ENCODE measurements around the gene CCNQ. TPM values are rescaled to one million over a fixed set of nuclear protein-coding genes. Genes with fewer than 3 reads are reported as not detected.

Gene CCNQ
- polyA plus RNA-seq, 1 of the 3 experiments (the other 2 are of a cell fraction), result 45.3 TPM

DNA sequence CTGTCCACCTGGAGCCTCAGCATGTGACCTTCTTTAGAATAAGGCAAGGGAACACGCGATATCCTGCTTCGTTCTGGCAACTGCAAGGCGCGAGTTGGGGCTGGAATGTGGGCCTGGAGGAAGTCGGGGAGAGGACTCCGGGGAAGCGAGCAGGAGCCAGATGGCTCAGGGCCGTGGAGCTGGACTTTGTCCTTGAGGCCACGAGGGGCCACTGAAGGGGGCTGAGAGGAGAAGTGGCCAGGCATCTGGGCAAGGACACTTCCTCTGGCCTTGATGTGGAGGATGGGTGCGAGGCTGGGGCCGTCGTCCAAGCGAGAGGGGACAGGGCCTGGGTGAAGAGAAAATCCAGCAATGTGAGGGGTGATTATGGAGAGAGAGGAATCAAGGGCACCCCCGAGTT, 35.9 kb upstream of the CCNQ start:
- Histone ChIP-seq H3K9me3 (peaks cover 7% of the 10 kb centered on the region; the same call in 1 of the 2 replicates), H3K36me3 (replicated peaks in 1 of 2; ENCODE audit: control insufficient read depth in 1 of 2, insufficient read depth in 2 of 2, low read length in 1 of 2) (no peaks in the 10 kb centered on the region), H3K4me3 (ENCODE audit: low read depth in 2 of 2, low read length in 1 of 2) (no peak overlapping the region), H4K20me1 (ENCODE audit: insufficient read depth) (no peaks in the 10 kb centered on the region), H3K9me2 (no peaks in the 10 kb centered on the region), H3K27ac (ENCODE audit: low read depth in 2 of 2, low read length in 1 of 2) (no peak overlapping the region), H2AFZ (ENCODE audit: low read depth) (no peak overlapping the region), H3F3A (replicated peaks; ENCODE audit: insufficient read depth) (no peaks in the 10 kb centered on the region), H3K4me1 (ENCODE audit: control insufficient read depth in 1 of 2, insufficient read depth in 2 of 2, low read depth in 1 of 2, low read length in 1 of 2) (peaks cover 0 to 21% of the 10 kb centered on the region in 2 experiments; a peak in 1 of 4 replicates), H3K79me2 (ENCODE audit: insufficient read depth) (no peaks in the 10 kb centered on the region), H3K27me3 (ENCODE audit: insufficient read depth) (peaks cover 41% of the 10 kb centered on the region; the same call in 1 of the 2 replicates), H3K4me2 (no peak overlapping the region), H3K9ac (no peak overlapping the region)
- POLR2A ChIA-PET, result no interaction called here
- WGBS (ENCODE audit: low lambda C conversion rate), result 53% methylated on average over 15 of the region's 15 CpGs
- DNase-seq, result peak; percentile 12
- no peak for TF ChIP-seq TCF12 (IDR thresholded peaks at IDR 0.05)
- CTCF ChIA-PET, result interaction anchor here (0.9 to 1.8 kb wide), 2 partner anchors 24 to 30 kb away, joined by 3 to 5 read pairs; no protein-coding TSS in a partner anchor

DNA sequence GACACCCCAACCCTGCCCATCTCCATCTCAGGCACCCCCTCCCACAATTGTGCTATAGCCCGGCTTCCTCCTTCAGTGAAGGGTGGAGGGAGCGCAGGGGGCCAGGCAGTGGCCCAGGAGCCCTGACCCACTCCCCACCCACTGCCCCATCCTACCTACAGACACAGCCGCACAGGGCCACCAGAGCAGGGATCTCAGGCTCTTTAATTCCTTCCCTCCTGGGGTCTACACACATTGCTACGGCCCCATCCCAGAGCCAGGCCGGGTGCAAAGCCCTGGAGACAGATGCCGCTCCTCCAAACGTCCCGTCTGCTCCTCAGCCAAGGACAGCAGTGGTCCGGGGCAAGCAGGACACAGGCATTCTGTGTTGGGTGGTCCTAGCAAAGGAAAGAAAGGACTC, 35.3 kb upstream of the CCNQ start:
- H3K4me3 ChIP-seq (ENCODE audit: low read depth in 2 of 2, low read length in 1 of 2), result no peak overlapping the region
- ChIA-PET CTCF (interaction anchor here (0.9 kb wide), 1 partner anchor 24 kb away, joined by 3 read pairs; no protein-coding TSS in a partner anchor), POLR2A (no interaction called here)
- no peak overlapping the region for H3K9ac ChIP-seq
- H3K9me2 ChIP-seq, result no peaks in the 10 kb centered on the region
- H4K20me1 ChIP-seq (ENCODE audit: insufficient read depth), result no peaks in the 10 kb centered on the region
- H2AFZ ChIP-seq (ENCODE audit: low read depth), result no peak overlapping the region
- TF ChIP-seq CHD2 (IDR thresholded peaks at IDR 0.05; ENCODE audit: low read length, partially characterized antibody) (no peak), MEF2A (IDR thresholded peaks at IDR 0.05; ENCODE audit: borderline replicate concordance, low read depth) (no peak), POLR2AphosphoS5 (IDR thresholded peaks at IDR 0.05; ENCODE audit: low read depth, low read length) (no peak), GATA2 (CRISPR knock-in tag; IDR thresholded peaks at IDR 0.05) (no peak), RXRA (IDR thresholded peaks at IDR 0.05; ENCODE audit: borderline replicate concordance, low read depth) (no peak), RCOR1 (IDR thresholded peaks at IDR 0.05; ENCODE audit: low read length) (no peak), MXI1 (IDR thresholded peaks at IDR 0.05; ENCODE audit: low read depth, low read length) (no peak)
- TF ChIP-seq, protein P1, sequence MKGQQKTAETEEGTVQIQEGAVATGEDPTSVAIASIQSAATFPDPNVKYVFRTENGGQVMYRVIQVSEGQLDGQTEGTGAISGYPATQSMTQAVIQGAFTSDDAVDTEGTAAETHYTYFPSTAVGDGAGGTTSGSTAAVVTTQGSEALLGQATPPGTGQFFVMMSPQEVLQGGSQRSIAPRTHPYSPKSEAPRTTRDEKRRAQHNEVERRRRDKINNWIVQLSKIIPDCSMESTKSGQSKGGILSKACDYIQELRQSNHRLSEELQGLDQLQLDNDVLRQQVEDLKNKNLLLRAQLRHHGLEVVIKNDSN (IDR thresholded peaks at IDR 0.05; ENCODE audit: borderline replicate concordance, low read depth), result no peak
- TF ChIP-seq, protein P2, sequence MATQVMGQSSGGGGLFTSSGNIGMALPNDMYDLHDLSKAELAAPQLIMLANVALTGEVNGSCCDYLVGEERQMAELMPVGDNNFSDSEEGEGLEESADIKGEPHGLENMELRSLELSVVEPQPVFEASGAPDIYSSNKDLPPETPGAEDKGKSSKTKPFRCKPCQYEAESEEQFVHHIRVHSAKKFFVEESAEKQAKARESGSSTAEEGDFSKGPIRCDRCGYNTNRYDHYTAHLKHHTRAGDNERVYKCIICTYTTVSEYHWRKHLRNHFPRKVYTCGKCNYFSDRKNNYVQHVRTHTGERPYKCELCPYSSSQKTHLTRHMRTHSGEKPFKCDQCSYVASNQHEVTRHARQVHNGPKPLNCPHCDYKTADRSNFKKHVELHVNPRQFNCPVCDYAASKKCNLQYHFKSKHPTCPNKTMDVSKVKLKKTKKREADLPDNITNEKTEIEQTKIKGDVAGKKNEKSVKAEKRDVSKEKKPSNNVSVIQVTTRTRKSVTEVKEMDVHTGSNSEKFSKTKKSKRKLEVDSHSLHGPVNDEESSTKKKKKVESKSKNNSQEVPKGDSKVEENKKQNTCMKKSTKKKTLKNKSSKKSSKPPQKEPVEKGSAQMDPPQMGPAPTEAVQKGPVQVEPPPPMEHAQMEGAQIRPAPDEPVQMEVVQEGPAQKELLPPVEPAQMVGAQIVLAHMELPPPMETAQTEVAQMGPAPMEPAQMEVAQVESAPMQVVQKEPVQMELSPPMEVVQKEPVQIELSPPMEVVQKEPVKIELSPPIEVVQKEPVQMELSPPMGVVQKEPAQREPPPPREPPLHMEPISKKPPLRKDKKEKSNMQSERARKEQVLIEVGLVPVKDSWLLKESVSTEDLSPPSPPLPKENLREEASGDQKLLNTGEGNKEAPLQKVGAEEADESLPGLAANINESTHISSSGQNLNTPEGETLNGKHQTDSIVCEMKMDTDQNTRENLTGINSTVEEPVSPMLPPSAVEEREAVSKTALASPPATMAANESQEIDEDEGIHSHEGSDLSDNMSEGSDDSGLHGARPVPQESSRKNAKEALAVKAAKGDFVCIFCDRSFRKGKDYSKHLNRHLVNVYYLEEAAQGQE (IDR thresholded peaks at IDR 0.05; ENCODE audit: low read depth, low read length), result no peak
- TF ChIP-seq, protein P3, sequence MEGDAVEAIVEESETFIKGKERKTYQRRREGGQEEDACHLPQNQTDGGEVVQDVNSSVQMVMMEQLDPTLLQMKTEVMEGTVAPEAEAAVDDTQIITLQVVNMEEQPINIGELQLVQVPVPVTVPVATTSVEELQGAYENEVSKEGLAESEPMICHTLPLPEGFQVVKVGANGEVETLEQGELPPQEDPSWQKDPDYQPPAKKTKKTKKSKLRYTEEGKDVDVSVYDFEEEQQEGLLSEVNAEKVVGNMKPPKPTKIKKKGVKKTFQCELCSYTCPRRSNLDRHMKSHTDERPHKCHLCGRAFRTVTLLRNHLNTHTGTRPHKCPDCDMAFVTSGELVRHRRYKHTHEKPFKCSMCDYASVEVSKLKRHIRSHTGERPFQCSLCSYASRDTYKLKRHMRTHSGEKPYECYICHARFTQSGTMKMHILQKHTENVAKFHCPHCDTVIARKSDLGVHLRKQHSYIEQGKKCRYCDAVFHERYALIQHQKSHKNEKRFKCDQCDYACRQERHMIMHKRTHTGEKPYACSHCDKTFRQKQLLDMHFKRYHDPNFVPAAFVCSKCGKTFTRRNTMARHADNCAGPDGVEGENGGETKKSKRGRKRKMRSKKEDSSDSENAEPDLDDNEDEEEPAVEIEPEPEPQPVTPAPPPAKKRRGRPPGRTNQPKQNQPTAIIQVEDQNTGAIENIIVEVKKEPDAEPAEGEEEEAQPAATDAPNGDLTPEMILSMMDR (IDR thresholded peaks at IDR 0.05), result no peak
- peaks cover 0 to 15% of the 10 kb centered on the region in 2 experiments; a peak in 1 of 4 replicates for H3K4me1 ChIP-seq (ENCODE audit: control insufficient read depth in 1 of 2, insufficient read depth in 2 of 2, low read depth in 1 of 2, low read length in 1 of 2)
- H3K27ac ChIP-seq (ENCODE audit: low read depth in 2 of 2, low read length in 1 of 2), result no peak overlapping the region
- 74% methylated on average over 3 of the region's 9 CpGs for WGBS (ENCODE audit: low lambda C conversion rate)
- peaks cover 43% of the 10 kb centered on the region; the same call in 1 of the 2 replicates for H3K27me3 ChIP-seq (ENCODE audit: insufficient read depth)
- DNase-seq, result peak; percentile 15
- H3K9me3 ChIP-seq, result peaks cover 7% of the 10 kb centered on the region; the same call in 1 of the 2 replicates
- H3K36me3 ChIP-seq (replicated peaks in 1 of 2; ENCODE audit: control insufficient read depth in 1 of 2, insufficient read depth in 2 of 2, low read length in 1 of 2), result no peaks in the 10 kb centered on the region
- no peaks in the 10 kb centered on the region for H3K79me2 ChIP-seq (ENCODE audit: insufficient read depth)
- no peak overlapping the region for H3K4me2 ChIP-seq
- H3F3A ChIP-seq (replicated peaks; ENCODE audit: insufficient read depth), result no peaks in the 10 kb centered on the region
